Gastrocnemius medialis (tissue), 4 donors: Measurements from ENCODE around the gene INAFM2. TPM values are rescaled to one million over a fixed set of nuclear protein-coding genes. Genes with fewer than 3 reads are reported as not detected.

Experiments used
- ATAC-seq, 2 donors: fragments of 150-250 bp; one replicate each; pipeline ENCODE4 v1.9.1; 2016
- DNase-seq, 2 donors: peaks; one replicate each; pipeline ENCODE4 v3.0.0-alpha.2; 2019
- H3K27ac ChIP-seq, 4 donors: fragments of 200-600 bp; sonication (generic); 1 replicate in 1 of 4; 2 replicates in 3 of 4; pipeline ENCODE4 v1.5.1; 2016 to 2018; ENCODE audit warnings: mild to moderate bottlenecking in 2 of 4, moderate library complexity in 1 of 4
- H3K27me3 ChIP-seq, 3 donors: fragments of 200-600 bp; sonication (generic) in 2 of 3; 1 replicate in 1 of 3; 2 replicates in 2 of 3; pipeline versions ENCODE4 v1.5.1 to v1.6.0; 2016 to 2019; ENCODE audit warnings: mild to moderate bottlenecking in 1 of 3, moderate library complexity in 1 of 3
- H3K36me3 ChIP-seq, 2 donors: fragments of 200-600 bp; sonication (generic) in 1 of 2; one replicate each; pipeline ENCODE4 v1.5.1; 2017 to 2018
- H3K4me1 ChIP-seq, 2 donors: fragments of 200-600 bp; sonication (generic) in 1 of 2; one replicate each; pipeline ENCODE4 v1.5.1; 2016 to 2017; ENCODE audit warnings: mild to moderate bottlenecking in 2 of 2
- H3K4me3 ChIP-seq, 4 donors: fragments of 200-600 bp; sonication (generic) in 3 of 4; 1 replicate in 1 of 4; 2 replicates in 3 of 4; pipeline ENCODE4 v1.5.1; 2016 to 2019; ENCODE audit warnings: mild to moderate bottlenecking in 2 of 4
- H3K9me3 ChIP-seq, 3 donors: fragments of 200-600 bp; sonication (generic) in 2 of 3; 1 replicate in 1 of 3; 2 replicates in 2 of 3; pipeline ENCODE4 v1.5.1; 2016 to 2019
- CTCF ChIP-seq, 5 experiments: fragments of 450-650 bp in 3 of 5; fragments of 200-600 bp in 2 of 5; sonication (generic) in 2 of 5; IDR thresholded peaks in 4 of 5; conservative IDR thresholded peaks in 1 of 5; 1 replicate in 4 of 5; 2 replicates in 1 of 5; pipeline ENCODE4 v1.5.1; 2016 to 2019; ENCODE audit warnings: antibody characterized with exemption in 5 of 5, mild to moderate bottlenecking in 3 of 5, moderate library complexity in 3 of 5
- POLR2A ChIP-seq, 2 donors: fragments of 450-650 bp; IDR thresholded peaks; one replicate each; pipeline ENCODE4 v1.6.1; 2017; ENCODE audit warnings: antibody characterized with exemption in 2 of 2, mild to moderate bottlenecking in 2 of 2, moderate library complexity in 2 of 2
- in situ Hi-C, 4 donors: fragments of 200-750 bp; cut with MboI; loops; one replicate each; pipeline versions ENCODE4 v1.15.0 to v1.8.0; 2017; ENCODE audit warnings: low sequenced_read_pairs in 4 of 4
- intact Hi-C: fragments of 100-400 bp; cut with DNase I; formaldehyde crosslinking; loops from one replicate; pipeline ENCODE4 v1.15.1; 2023; ENCODE audit warnings: low total_unique reads
- total RNA-seq, 4 donors: library from RNA; depleted of rRNA; stranded (reverse); fragments of >200 nt; gene quantifications; one replicate each; pipeline versions ENCODE4 v1.1.0 to v1.2.3, GENCODE V29; 2016

The INAFM2 gene
- total RNA-seq, 4 donors from 2014 or later = 17.2 to 28.1 (median 17.7) TPM

- Histone ChIP-seq H3K4me3 (peak within 1 kb of the TSS; percentile 57 to 86 (median 61)), H3K27ac (no peak within 1 kb of the TSS), H3K36me3 (no peaks in the 10 kb centered on the region), H3K27me3 (no peaks in the 10 kb centered on the region), H3K9me3 (no peaks in the 10 kb centered on the region), H3K4me1 (peaks cover 16 to 28% of the 10 kb centered on the region in 2 donors)
- DNase-seq = peak; percentile 66 to 80
- in situ Hi-C loops = no loop called here
- TF ChIP-seq POLR2A (IDR thresholded peaks at IDR 0.05) = no peak
- peak in 1 of 5 experiments; percentile 13 for TF ChIP-seq CTCF (IDR thresholded peaks at IDR 0.05 in 4 of 5, conservative IDR thresholded peaks at IDR 0.05 in 1 of 5)
- intact Hi-C loops = no loop called here
- peak; percentile 87 to 93 for ATAC-seq
These were observed 34.4 kb downstream of the INAFM2 start, which contains the start of gene DISP2 for GRCh38 chr15:40357723-40358470. DISP2 (plus strand) TSS chr15:40358219; CDS start chr15:40358322, 103 bp downstream.

- TF ChIP-seq CTCF (IDR thresholded peaks at IDR 0.05 in 4 of 5, conservative IDR thresholded peaks at IDR 0.05 in 1 of 5) (peak in 1 of 5 experiments; percentile 3), POLR2A (IDR thresholded peaks at IDR 0.05) (no peak)
- H3K36me3 ChIP-seq = no peaks in the 10 kb centered on the region
- ATAC-seq = no peak
- intact Hi-C loops (no loop called here), in situ Hi-C loops (no loop called here)
- peak overlapping the region; percentile 33 to 61 (median 53) for H3K4me3 ChIP-seq
- H3K27ac ChIP-seq = no peak overlapping the region
- H3K9me3 ChIP-seq = no peaks in the 10 kb centered on the region
- peaks cover 11 to 22% of the 10 kb centered on the region in 2 donors for H3K4me1 ChIP-seq
- H3K27me3 ChIP-seq = no peaks in the 10 kb centered on the region
- no peak for DNase-seq
These were observed 35.2 kb downstream of the INAFM2 start for GRCh38 chr15:40358471-40359353.

GRCh38 chr15:40360015-40360414 lies 36.5 kb downstream of the INAFM2 start:
- Histone ChIP-seq H3K4me3 (no peak overlapping the region), H3K4me1 (peaks cover 3 to 11% of the 10 kb centered on the region in 2 donors), H3K27me3 (no peaks in the 10 kb centered on the region), H3K27ac (no peak overlapping the region), H3K9me3 (no peaks in the 10 kb centered on the region), H3K36me3 (no peaks in the 10 kb centered on the region)
- no peak for ATAC-seq
- intact Hi-C loops = no loop called here
- in situ Hi-C loops = no loop called here
- TF ChIP-seq POLR2A (IDR thresholded peaks at IDR 0.05) = no peak
- no peak for TF ChIP-seq CTCF (IDR thresholded peaks at IDR 0.05 in 4 of 5, conservative IDR thresholded peaks at IDR 0.05 in 1 of 5)
- DNase-seq = no peak

- Histone ChIP-seq H3K36me3 (no peaks in the 10 kb centered on the region), H3K4me1 (peaks cover 10 to 18% of the 10 kb centered on the region in 2 donors), H3K27me3 (no peaks in the 10 kb centered on the region), H3K9me3 (no peaks in the 10 kb centered on the region), H3K4me3 (no peak overlapping the region), H3K27ac (no peak overlapping the region)
- DNase-seq (no peak), ATAC-seq (no peak)
- TF ChIP-seq CTCF (IDR thresholded peaks at IDR 0.05 in 4 of 5, conservative IDR thresholded peaks at IDR 0.05 in 1 of 5) (no peak), POLR2A (IDR thresholded peaks at IDR 0.05) (no peak)
- in situ Hi-C loops (no loop called here), intact Hi-C loops (no loop called here)
These were observed 38.1 kb downstream of the INAFM2 start for GRCh38 chr15:40361640-40362039.
